Astrocyte (in vitro differentiated cells and primary cell): ENCODE data around the gene CDCA4. TPM values are rescaled to one million over a fixed set of nuclear protein-coding genes. Genes with fewer than 3 reads are reported as not detected.

ENCODE experiments used
- DNase-seq: peaks from one replicate; pipeline ENCODE4 v3.0.0-alpha.2; 2010; ENCODE audit warnings: low read depth
- FAIRE-seq: peaks from 2 replicates; lab custom pipeline; 2011; peaks lifted over from hg19 to GRCh38; lab: Jason Lieb, UNC
- H2AFZ ChIP-seq: 2 replicates; pipeline ENCODE4 v1.6.0; 2012; ENCODE audit warnings: low read depth, low read length, inconsistent platforms
- H3K27ac ChIP-seq: 2 replicates; pipeline ENCODE4 v1.5.1; 2011; ENCODE audit warnings: low read depth, low read length, inconsistent platforms
- H3K27me3 ChIP-seq: 2 replicates; pipeline ENCODE4 v1.6.0; 2011; ENCODE audit warnings: low read length, inconsistent platforms; ENCODE audit not compliant: insufficient read depth
- H3K36me3 ChIP-seq: 2 replicates; pipeline ENCODE4 v1.5.1; 2011; ENCODE audit warnings: low read length, inconsistent platforms; ENCODE audit not compliant: insufficient read depth
- H3K4me1 ChIP-seq: 2 replicates; pipeline ENCODE4 v1.5.1; 2011; ENCODE audit warnings: low read length, inconsistent platforms; ENCODE audit not compliant: insufficient read depth
- H3K4me2 ChIP-seq: 2 replicates; pipeline ENCODE4 v1.6.0; 2012; ENCODE audit warnings: low read length, inconsistent platforms
- H3K4me3 ChIP-seq: 2 replicates; pipeline ENCODE4 v1.5.1; 2011; ENCODE audit warnings: low read depth, mild to moderate bottlenecking, low read length, inconsistent platforms; ENCODE audit not compliant: insufficient read depth
- H3K79me2 ChIP-seq: 2 replicates; pipeline ENCODE4 v1.6.0; 2012; ENCODE audit warnings: mild to moderate bottlenecking, low read length, inconsistent platforms; ENCODE audit not compliant: insufficient read depth
- H3K9ac ChIP-seq: 2 replicates; pipeline ENCODE4 v1.6.0; 2012; ENCODE audit warnings: mild to moderate bottlenecking, low read length, inconsistent platforms
- H3K9me3 ChIP-seq: 2 replicates; pipeline ENCODE4 v1.5.1; 2012; ENCODE audit warnings: low read depth, mild to moderate bottlenecking, low read length, inconsistent platforms; ENCODE audit not compliant: insufficient read depth
- H4K20me1 ChIP-seq: 2 replicates; pipeline ENCODE4 v1.6.0; 2012; ENCODE audit warnings: low read length, inconsistent platforms; ENCODE audit not compliant: insufficient read depth
- H3K27ac Mint-ChIP-seq: one replicate; pipeline ENCODE4 v1.8.0; 2021; ENCODE audit warnings: mild to moderate bottlenecking, mixed read lengths; ENCODE audit not compliant: unreplicated experiment
- H3K27me3 Mint-ChIP-seq: one replicate; pipeline ENCODE4 v1.8.0; 2021; ENCODE audit warnings: low read depth, mixed read lengths; ENCODE audit not compliant: unreplicated experiment
- H3K36me3 Mint-ChIP-seq: one replicate; pipeline ENCODE4 v1.8.0; 2021; ENCODE audit warnings: low read depth, mixed read lengths; ENCODE audit not compliant: unreplicated experiment
- H3K4me1 Mint-ChIP-seq: one replicate; pipeline ENCODE4 v1.8.0; 2021; ENCODE audit warnings: low read depth, mixed read lengths; ENCODE audit not compliant: unreplicated experiment
- H3K4me3 Mint-ChIP-seq: one replicate; pipeline ENCODE4 v1.8.0; 2021; ENCODE audit warnings: mild to moderate bottlenecking, moderate library complexity, mixed read lengths; ENCODE audit not compliant: unreplicated experiment
- H3K9me3 Mint-ChIP-seq: one replicate; pipeline ENCODE4 v1.8.0; 2021; ENCODE audit warnings: mild to moderate bottlenecking, mixed read lengths; ENCODE audit not compliant: unreplicated experiment
- EZH2 ChIP-seq: IDR thresholded peaks from 2 replicates; pipeline ENCODE4 v1.6.1; 2012; ENCODE audit warnings: mild to moderate bottlenecking, low read length, inconsistent platforms; ENCODE audit not compliant: insufficient read depth
- total RNA-seq: library from RNA; stranded (reverse); gene quantifications from 2 replicates; pipeline ENCODE4 v1.2.1, GENCODE V29; 2021
- TF ChIP-seq, protein P1 (sequence below): IDR thresholded peaks from 2 replicates; pipeline ENCODE4 v1.5.1; 2011; ENCODE audit warnings: low read depth, mild to moderate bottlenecking, inconsistent platforms, low read length, moderate library complexity; ENCODE audit not compliant: insufficient read depth

Gene CDCA4
- total RNA-seq, 1 donor from 2014 or later = 11.3 TPM

DNA sequence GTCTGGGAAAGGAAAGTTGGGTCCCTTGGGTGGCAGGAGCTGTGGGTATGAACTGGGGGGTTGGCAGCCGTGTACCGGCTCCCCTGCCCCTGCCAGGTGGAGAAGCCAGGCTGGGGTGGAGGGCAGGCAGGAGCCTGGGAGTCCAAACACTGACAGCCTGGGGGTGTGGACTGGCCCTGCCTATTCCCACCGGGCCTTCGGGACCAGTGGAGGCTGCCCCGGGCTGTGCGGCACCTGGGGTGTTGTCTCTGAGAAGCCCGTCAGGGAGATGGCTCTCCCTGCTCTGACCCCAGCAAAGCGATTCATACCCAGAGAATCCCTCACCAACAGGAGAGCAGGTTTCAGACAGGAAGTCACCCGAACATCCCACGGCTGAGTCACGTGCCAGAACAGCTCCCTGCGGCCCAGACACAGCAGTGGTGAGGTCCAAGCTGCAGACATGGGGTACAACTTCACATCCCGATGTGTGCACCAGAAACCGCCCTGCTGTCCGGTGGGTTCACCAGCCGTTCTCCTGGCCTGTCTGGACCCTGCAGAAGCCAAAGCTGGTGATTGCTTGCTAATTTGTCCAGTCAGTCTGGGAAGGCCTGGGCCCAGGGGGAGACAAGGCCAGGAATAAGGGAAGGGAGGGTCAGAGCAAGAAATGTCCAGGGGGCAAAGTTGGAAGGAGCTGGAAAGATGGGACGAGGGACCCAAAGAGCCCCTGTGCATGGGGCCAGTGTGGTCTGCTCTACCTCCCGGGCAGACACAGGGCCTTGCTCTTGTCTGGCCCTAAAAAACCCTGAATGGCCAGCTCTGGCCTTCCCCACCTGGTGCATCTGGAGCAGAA lies 46.5 kb upstream of the CDCA4 start:
- H2AFZ ChIP-seq = no peak overlapping the region
- H3K27me3 ChIP-seq = peaks cover 3% of the 10 kb centered on the region
- peaks cover 28% of the 10 kb centered on the region for H3K4me1 ChIP-seq
- no peak overlapping the region for H3K4me3 ChIP-seq
- H3K27me3 Mint-ChIP-seq = peaks cover 7% of the 10 kb centered on the region
- H3K4me2 ChIP-seq = no peak overlapping the region
- H3K4me3 Mint-ChIP-seq = no peak overlapping the region
- TF ChIP-seq EZH2 = no peak
- TF ChIP-seq, protein P1, sequence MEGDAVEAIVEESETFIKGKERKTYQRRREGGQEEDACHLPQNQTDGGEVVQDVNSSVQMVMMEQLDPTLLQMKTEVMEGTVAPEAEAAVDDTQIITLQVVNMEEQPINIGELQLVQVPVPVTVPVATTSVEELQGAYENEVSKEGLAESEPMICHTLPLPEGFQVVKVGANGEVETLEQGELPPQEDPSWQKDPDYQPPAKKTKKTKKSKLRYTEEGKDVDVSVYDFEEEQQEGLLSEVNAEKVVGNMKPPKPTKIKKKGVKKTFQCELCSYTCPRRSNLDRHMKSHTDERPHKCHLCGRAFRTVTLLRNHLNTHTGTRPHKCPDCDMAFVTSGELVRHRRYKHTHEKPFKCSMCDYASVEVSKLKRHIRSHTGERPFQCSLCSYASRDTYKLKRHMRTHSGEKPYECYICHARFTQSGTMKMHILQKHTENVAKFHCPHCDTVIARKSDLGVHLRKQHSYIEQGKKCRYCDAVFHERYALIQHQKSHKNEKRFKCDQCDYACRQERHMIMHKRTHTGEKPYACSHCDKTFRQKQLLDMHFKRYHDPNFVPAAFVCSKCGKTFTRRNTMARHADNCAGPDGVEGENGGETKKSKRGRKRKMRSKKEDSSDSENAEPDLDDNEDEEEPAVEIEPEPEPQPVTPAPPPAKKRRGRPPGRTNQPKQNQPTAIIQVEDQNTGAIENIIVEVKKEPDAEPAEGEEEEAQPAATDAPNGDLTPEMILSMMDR = no peak
- H3K36me3 ChIP-seq = no peaks in the 10 kb centered on the region
- no peak overlapping the region for H3K9ac ChIP-seq
- peaks cover 2% of the 10 kb centered on the region for H3K9me3 Mint-ChIP-seq
- H4K20me1 ChIP-seq = no peaks in the 10 kb centered on the region
- no peaks in the 10 kb centered on the region for H3K36me3 Mint-ChIP-seq
- peak overlapping the region; percentile 18 for H3K27ac Mint-ChIP-seq
- peak; percentile 27 for DNase-seq
- FAIRE-seq = no peak
- no peak overlapping the region for H3K27ac ChIP-seq
- no peaks in the 10 kb centered on the region for H3K9me3 ChIP-seq
- peaks cover 25% of the 10 kb centered on the region for H3K4me1 Mint-ChIP-seq
- no peaks in the 10 kb centered on the region for H3K79me2 ChIP-seq

DNA sequence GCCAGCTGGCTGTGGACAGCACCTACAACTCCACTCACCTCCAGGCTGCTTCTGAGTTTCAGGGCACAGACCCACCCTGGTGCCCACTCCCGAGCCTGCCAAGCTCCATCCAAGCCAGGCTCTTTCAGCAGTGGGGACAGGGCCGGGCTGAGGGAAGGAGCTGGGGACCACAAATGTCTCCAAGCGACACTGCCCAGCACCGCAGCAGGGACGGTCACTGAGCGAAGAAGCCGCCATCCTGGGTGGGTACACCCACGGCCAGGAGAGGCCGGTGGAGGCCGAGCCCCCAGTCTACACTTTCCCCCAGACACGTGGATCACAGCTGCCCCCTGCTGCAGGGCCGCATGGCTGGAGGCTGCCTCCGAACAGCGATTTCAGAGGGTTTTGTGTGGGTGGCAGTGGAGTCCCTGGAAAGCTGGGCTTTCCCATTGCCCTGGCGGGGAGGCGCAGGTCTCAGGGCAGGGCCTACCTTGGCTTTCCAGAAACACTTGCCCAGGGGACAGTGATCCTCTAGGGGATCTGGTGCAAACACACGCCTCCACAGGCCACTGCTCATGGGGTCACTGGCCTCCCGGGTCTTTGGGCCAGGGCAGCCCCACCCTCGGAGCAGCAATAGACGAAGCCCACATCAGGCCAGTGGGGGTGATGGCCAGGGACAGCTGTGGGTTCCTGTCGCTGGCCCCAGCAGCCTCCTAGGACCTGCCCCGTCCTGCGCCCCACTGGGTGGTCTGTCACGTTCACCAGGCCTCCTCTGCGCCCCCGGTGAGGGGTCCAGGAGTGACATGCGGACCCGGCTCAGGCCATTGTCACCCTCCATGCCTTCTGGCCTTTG lies 45.6 kb upstream of the CDCA4 start:
- Histone ChIP-seq H3K4me1 (peaks cover 28% of the 10 kb centered on the region), H3K4me3 (no peak overlapping the region), H3K27ac (no peak overlapping the region), H2AFZ (no peak overlapping the region), H3K9ac (no peak overlapping the region), H3K27me3 (peaks cover 3% of the 10 kb centered on the region), H3K36me3 (no peaks in the 10 kb centered on the region), H3K4me2 (no peak overlapping the region), H4K20me1 (no peaks in the 10 kb centered on the region), H3K79me2 (no peaks in the 10 kb centered on the region), H3K9me3 (no peaks in the 10 kb centered on the region)
- Mint-ChIP-seq H3K27ac (no peak overlapping the region), H3K4me3 (no peak overlapping the region), H3K4me1 (peaks cover 27% of the 10 kb centered on the region), H3K9me3 (peaks cover 2% of the 10 kb centered on the region), H3K27me3 (peaks cover 4% of the 10 kb centered on the region), H3K36me3 (no peaks in the 10 kb centered on the region)
- TF ChIP-seq, protein P1 = no peak
- no peak for TF ChIP-seq EZH2
- FAIRE-seq = no peak
- DNase-seq = no peak
